Germinal center (tissue), 1 donor: ENCODE data around the gene SNRPN.
"Not testable (repeated sequence)": the region's sequence is repeated elsewhere in the genome, so short reads cannot be mapped to it uniquely, and the experiment has no call there.

ENCODE experiments used
- DNase-seq: peaks from one replicate; pipeline ENCODE4 v3.0.0; 2012; ENCODE audit warnings: mixed read lengths, low spot score

SNRPN gene

GRCh38 chr15:24971052-24971451 is 16.3 kb downstream of the SNRPN start:
- no peak for DNase-seq

GRCh38 chr15:24971772-24972171 is 17.0 kb downstream of the SNRPN start:
- no peak for DNase-seq

- DNase-seq, result not testable (repeated sequence)
Measured at GRCh38 chr15:24972707-24973106, 17.9 kb downstream of the SNRPN start.

- DNase-seq, result no peak
Measured at GRCh38 chr15:24976932-24977331, 22.1 kb downstream of the SNRPN start.

GRCh38 chr15:24977686-24978085 is 22.9 kb downstream of the SNRPN start:
- DNase-seq, result no peak

- DNase-seq, result no peak
Measured at GRCh38 chr15:24985224-24985623, 30.4 kb downstream of the SNRPN start.

GRCh38 chr15:24986653-24987052 is 31.9 kb downstream of the SNRPN start:
- DNase-seq, result no peak

- no peak for DNase-seq
Measured at GRCh38 chr15:25019434-25019833, 64.6 kb downstream of the SNRPN start.

- DNase-seq, result no peak
Measured at GRCh38 chr15:25022233-25022632, 67.4 kb downstream of the SNRPN start.
